ENCODE data around the gene CFAP68. TPM values are rescaled to one million over a fixed set of nuclear protein-coding genes. Genes with fewer than 3 reads are reported as not detected.
A peak's percentile ranks its signal among the peaks of the same experiment; 100 is the strongest.

CFAP68 gene
- total and polyA plus RNA-seq, 11 donors, result 11.9 to 39.5 (median 31.8) TPM

DNA sequence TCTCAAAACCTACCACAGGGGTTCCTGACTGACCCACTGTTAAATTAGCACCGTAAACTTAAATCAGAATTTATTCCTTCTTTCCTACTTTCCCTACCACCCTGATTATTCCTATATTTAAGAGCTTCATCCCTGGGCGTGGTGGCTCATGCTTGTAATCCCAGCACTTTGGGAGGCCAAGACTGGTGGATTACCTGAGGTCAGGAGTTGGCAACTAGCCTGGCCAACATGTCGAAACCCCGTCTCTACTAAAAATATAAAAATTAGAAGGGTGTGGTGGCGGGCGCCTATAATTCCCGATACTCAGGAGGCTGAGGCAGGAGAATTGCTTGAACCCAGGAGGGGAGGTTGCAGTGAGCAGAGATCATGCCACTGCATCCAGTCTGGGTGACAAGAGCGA lies 28.3 kb upstream of the CFAP68 start:
- Histone ChIP-seq H3K36me3 (peaks cover 0 to 100% (median 83%) of the 10 kb centered on the region in 9 donors), H3K4me3 (no peak overlapping the region), H3K27ac (no peak overlapping the region), H3K9me3 (no peaks in the 10 kb centered on the region), H3K27me3 (no peaks in the 10 kb centered on the region), H3K4me1 (peaks cover 0 to 14% (median 0%) of the 10 kb centered on the region in 12 donors)
- no peak for DNase-seq
- no peak for ATAC-seq
- 95 to 96% (median 95%) methylated on average over 8 of the region's 8 CpGs for WGBS, 4 donors
- intact Hi-C loops (cut with DNase I), result no loop called here
- no peak for TF ChIP-seq CTCF (IDR thresholded peaks at IDR 0.05)
- TF ChIP-seq POLR2A (IDR thresholded peaks at IDR 0.05), result no peak

DNA sequence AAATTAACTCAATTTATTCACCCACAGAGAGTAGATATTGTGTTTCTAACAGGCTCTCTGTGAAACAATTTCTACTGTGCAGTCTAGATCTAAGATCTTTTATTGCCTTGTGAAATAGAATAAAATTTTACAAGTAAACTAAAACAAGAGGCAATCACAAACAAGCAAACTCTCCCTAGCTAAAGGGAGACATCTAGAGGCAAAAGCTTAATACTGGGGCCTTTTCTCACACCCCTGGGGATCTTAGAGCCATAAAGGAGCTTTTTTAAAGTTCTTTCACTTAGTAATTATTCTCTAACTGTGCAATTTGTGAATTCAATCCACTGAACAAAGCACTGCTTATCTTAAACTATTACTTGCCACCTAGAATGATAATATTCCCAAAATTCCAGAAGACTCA lies 27.7 kb upstream of the CFAP68 start:
- no peaks in the 10 kb centered on the region for H3K9me3 ChIP-seq
- no peak overlapping the region for H3K27ac ChIP-seq
- TF ChIP-seq CTCF (IDR thresholded peaks at IDR 0.05) (peak in 6 of 12 donors; percentile 15 to 37 (median 26)), POLR2A (IDR thresholded peaks at IDR 0.05) (no peak)
- no peaks in the 10 kb centered on the region for H3K27me3 ChIP-seq
- ATAC-seq (no peak), DNase-seq (no peak)
- no peak overlapping the region for H3K4me3 ChIP-seq
- peaks cover 0 to 8% (median 0%) of the 10 kb centered on the region in 12 donors for H3K4me1 ChIP-seq
- H3K36me3 ChIP-seq, result peaks cover 0 to 100% (median 83%) of the 10 kb centered on the region in 9 donors
- intact Hi-C loops (cut with DNase I), result no loop called here

DNA sequence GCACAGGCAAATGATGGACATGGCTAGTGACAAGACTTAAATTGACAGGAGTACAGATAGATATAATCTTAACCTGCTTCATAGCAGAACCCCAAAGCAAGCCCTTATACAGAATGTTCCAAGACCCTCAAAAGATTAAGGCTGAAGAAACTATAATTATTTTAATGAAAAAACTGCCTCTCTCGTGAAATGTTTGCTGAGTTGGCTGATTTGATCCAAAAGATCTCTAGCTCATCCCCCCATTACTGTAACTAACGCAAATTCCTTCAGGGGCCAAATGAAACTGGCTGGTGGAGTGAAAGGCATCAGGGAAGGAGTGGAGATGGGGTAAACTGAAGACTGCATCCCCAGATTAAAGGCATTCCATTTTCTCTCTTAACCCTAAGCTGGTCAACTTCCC lies 27.2 kb upstream of the CFAP68 start:
- H3K27me3 ChIP-seq, result no peaks in the 10 kb centered on the region

GRCh38 chr11:111855506-111855905 lies 23.8 kb upstream of the CFAP68 start:
- H3K4me3 ChIP-seq, result no peak overlapping the region
- ATAC-seq (no peak), DNase-seq (no peak)
- peaks cover 0 to 100% (median 90%) of the 10 kb centered on the region in 9 donors for H3K36me3 ChIP-seq
- TF ChIP-seq POLR2A (IDR thresholded peaks at IDR 0.05) (no peak), CTCF (IDR thresholded peaks at IDR 0.05) (no peak)
- H3K4me1 ChIP-seq, result no peaks in the 10 kb centered on the region
- H3K9me3 ChIP-seq, result no peaks in the 10 kb centered on the region
- no peaks in the 10 kb centered on the region for H3K27me3 ChIP-seq
- intact Hi-C loops (cut with DNase I), result no loop called here
- H3K27ac ChIP-seq, result no peak overlapping the region

More for the DNA sequence above, 27.2 kb upstream of the CFAP68 start:
- DNase-seq, result no peak
- H3K4me1 ChIP-seq, result peaks cover 0 to 3% (median 0%) of the 10 kb centered on the region in 12 donors
- ATAC-seq, result no peak
- no peaks in the 10 kb centered on the region for H3K9me3 ChIP-seq
- whole genome bisulfite sequencing, 4 donors, result 80 to 89% (median 87%) methylated on average over 2 of the region's 2 CpGs
- no peak overlapping the region for H3K4me3 ChIP-seq
- H3K36me3 ChIP-seq, result peaks cover 0 to 100% (median 84%) of the 10 kb centered on the region in 9 donors
- no peak for TF ChIP-seq POLR2A (IDR thresholded peaks at IDR 0.05)
- TF ChIP-seq CTCF (IDR thresholded peaks at IDR 0.05), result no peak
- intact Hi-C loops (cut with DNase I), result no loop called here
- no peak overlapping the region for H3K27ac ChIP-seq

Data from heart left ventricle (tissue), 16 donors.